ELF-1 (cell line): ENCODE measurements around the gene PLA2G15.

ENCODE experiments used
- DNase-seq: peaks from one replicate; pipeline ENCODE4 v3.0.0-alpha.2; 2016; ENCODE audit warnings: low read depth, low spot score

The PLA2G15 gene

GRCh38 chr16:68252383-68252782 lies 7.2 kb downstream of the PLA2G15 start:
- no peak for DNase-seq

- no peak for DNase-seq
Observed at GRCh38 chr16:68253721-68254120, 8.5 kb downstream of the PLA2G15 start.

GRCh38 chr16:68255712-68256111 lies 10.5 kb downstream of the PLA2G15 start:
- no peak for DNase-seq

GRCh38 chr16:68257251-68257905 lies 12.2 kb downstream of the PLA2G15 start:
- no peak for DNase-seq

GRCh38 chr16:68257906-68258800 lies 13.0 kb downstream of the PLA2G15 start:
- DNase-seq, result peak; percentile 26

- DNase-seq, result no peak
Observed at GRCh38 chr16:68259007-68259825, 14.0 kb downstream of the PLA2G15 start.

- no peak for DNase-seq
Observed at GRCh38 chr16:68263559-68264127, 18.5 kb downstream of the PLA2G15 start.

GRCh38 chr16:68264128-68265077 lies 19.2 kb downstream of the PLA2G15 start, which contains the start of gene SLC7A6:
Gene SLC7A6, plus strand, starts transcription at chr16:68264526. Its CDS starts 10,201 bp downstream, at chr16:68274727.
- peak; percentile 75 for DNase-seq

GRCh38 chr16:68265078-68265920 lies 20.1 kb downstream of the PLA2G15 start:
- DNase-seq, result peak; percentile 71

- DNase-seq, result peak; percentile 30
Observed at GRCh38 chr16:68267612-68268405, 22.6 kb downstream of the PLA2G15 start.

GRCh38 chr16:68269793-68270192 lies 24.6 kb downstream of the PLA2G15 start:
- DNase-seq, result no peak

- no peak for DNase-seq
Observed at GRCh38 chr16:68270353-68270752, 25.2 kb downstream of the PLA2G15 start.

GRCh38 chr16:68272507-68273209 lies 27.5 kb downstream of the PLA2G15 start:
- DNase-seq, result no peak

GRCh38 chr16:68273459-68273858 lies 28.3 kb downstream of the PLA2G15 start:
- no peak for DNase-seq

GRCh38 chr16:68273896-68274295 lies 28.7 kb downstream of the PLA2G15 start:
- no peak for DNase-seq

- no peak for DNase-seq
Observed at GRCh38 chr16:68274441-68274840, 29.3 kb downstream of the PLA2G15 start.

- no peak for DNase-seq
Observed at GRCh38 chr16:68275611-68276191, 30.5 kb downstream of the PLA2G15 start.

- DNase-seq, result no peak
Observed at GRCh38 chr16:68276223-68276622, 31.1 kb downstream of the PLA2G15 start.
